Ammon's horn (tissue), 1 donor: ENCODE results near the gene KRT83.
"Not testable (repeated sequence)": the region's sequence is repeated elsewhere in the genome, so short reads cannot be mapped to it uniquely, and the experiment has no call there.

Source experiments
- DNase-seq: peaks from one replicate; pipeline ENCODE4 v3.0.0-alpha.2; 2016; ENCODE audit warnings: low spot score

Gene KRT83

GRCh38 chr12:52353766-52354165, 32.6 kb upstream of the KRT83 start:
- no peak for DNase-seq

- DNase-seq = no peak
These were observed 31.8 kb upstream of the KRT83 start for GRCh38 chr12:52352951-52353350.

GRCh38 chr12:52351196-52352059, 30.2 kb upstream of the KRT83 start:
- peak; percentile 74 for DNase-seq

- no peak for DNase-seq
These were observed 29.6 kb upstream of the KRT83 start for GRCh38 chr12:52350786-52351185.

- DNase-seq = no peak
These were observed 28.9 kb upstream of the KRT83 start for GRCh38 chr12:52350021-52350620.

- no peak for DNase-seq
These were observed 28.0 kb upstream of the KRT83 start for GRCh38 chr12:52349196-52349595.

- DNase-seq = no peak
These were observed 26.6 kb upstream of the KRT83 start for GRCh38 chr12:52347551-52348510.

- DNase-seq = no peak
These were observed 25.8 kb upstream of the KRT83 start for GRCh38 chr12:52347016-52347415.

- DNase-seq = peak; percentile 63
These were observed 25.4 kb upstream of the KRT83 start for GRCh38 chr12:52346593-52346992.

- DNase-seq = not testable (repeated sequence)
These were observed 23.8 kb upstream of the KRT83 start for GRCh38 chr12:52345041-52345440.

- no peak for DNase-seq
These were observed 22.9 kb upstream of the KRT83 start for GRCh38 chr12:52344111-52344510.

GRCh38 chr12:52343550-52343949, 22.4 kb upstream of the KRT83 start:
- no peak for DNase-seq

- no peak for DNase-seq
These were observed 21.7 kb upstream of the KRT83 start for GRCh38 chr12:52342781-52343490.

- no peak for DNase-seq
These were observed 19.9 kb upstream of the KRT83 start for GRCh38 chr12:52341066-52341580.

- no peak for DNase-seq
These were observed 17.2 kb upstream of the KRT83 start for GRCh38 chr12:52338241-52338960.

- no peak for DNase-seq
These were observed 15.9 kb upstream of the KRT83 start for GRCh38 chr12:52337054-52337453.

GRCh38 chr12:52336641-52337040, 15.4 kb upstream of the KRT83 start:
- DNase-seq = no peak

- DNase-seq = no peak
These were observed 14.5 kb upstream of the KRT83 start for GRCh38 chr12:52335598-52336262.

- no peak for DNase-seq
These were observed 13.0 kb upstream of the KRT83 start for GRCh38 chr12:52334185-52334584.

- DNase-seq = no peak
These were observed 12.1 kb upstream of the KRT83 start for GRCh38 chr12:52333321-52333720.
